ENCODE data around the gene KLF6.

Gene KLF6

DNA sequence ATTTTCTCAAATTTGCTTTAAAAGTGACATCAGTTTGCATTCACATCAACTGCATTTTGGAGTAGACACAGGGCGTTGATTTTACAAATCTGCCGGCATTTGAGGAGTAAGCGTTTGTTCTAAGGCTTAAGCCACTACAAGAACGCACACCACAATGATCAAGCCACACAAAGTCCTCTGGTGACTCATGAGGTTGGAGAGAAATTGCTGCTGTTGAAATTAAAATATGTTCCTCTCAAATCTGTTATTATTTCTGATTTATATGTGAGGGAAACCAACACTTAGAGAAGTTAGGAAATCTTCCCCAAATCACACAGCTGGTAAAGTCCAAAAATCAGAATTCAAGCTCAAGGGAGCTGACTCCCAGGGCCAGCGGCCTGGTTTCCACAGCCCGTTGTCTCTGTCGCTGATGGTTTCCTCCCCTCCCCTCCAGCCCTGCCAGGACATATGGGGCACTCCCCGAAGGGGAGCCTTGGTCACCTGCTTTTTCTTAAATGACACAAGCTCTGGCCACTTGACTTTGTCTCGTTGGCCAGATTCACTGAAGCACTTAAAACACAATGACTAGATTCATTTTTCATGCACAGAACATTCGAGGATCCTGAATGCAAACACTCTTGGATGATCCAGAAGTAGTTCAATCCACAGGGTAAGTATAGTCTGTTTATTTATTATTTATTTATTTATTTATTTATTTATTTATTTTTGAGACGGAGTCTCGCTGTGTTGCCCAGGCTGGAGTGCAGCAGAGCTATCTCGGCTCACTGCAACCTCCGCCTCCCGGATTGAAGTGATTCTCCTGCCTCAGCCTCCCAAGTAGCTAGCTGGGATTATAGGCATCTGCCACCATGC, 29.2 kb upstream of the KLF6 start:
- Histone ChIP-seq H3K4me1 (peaks cover 10% of the 10 kb centered on the region), H3K27me3 (no peaks in the 10 kb centered on the region)
- TF ChIP-seq, protein P1, sequence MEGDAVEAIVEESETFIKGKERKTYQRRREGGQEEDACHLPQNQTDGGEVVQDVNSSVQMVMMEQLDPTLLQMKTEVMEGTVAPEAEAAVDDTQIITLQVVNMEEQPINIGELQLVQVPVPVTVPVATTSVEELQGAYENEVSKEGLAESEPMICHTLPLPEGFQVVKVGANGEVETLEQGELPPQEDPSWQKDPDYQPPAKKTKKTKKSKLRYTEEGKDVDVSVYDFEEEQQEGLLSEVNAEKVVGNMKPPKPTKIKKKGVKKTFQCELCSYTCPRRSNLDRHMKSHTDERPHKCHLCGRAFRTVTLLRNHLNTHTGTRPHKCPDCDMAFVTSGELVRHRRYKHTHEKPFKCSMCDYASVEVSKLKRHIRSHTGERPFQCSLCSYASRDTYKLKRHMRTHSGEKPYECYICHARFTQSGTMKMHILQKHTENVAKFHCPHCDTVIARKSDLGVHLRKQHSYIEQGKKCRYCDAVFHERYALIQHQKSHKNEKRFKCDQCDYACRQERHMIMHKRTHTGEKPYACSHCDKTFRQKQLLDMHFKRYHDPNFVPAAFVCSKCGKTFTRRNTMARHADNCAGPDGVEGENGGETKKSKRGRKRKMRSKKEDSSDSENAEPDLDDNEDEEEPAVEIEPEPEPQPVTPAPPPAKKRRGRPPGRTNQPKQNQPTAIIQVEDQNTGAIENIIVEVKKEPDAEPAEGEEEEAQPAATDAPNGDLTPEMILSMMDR (IDR thresholded peaks at IDR 0.05; ENCODE audit: low read depth, low read length): no peak

DNA sequence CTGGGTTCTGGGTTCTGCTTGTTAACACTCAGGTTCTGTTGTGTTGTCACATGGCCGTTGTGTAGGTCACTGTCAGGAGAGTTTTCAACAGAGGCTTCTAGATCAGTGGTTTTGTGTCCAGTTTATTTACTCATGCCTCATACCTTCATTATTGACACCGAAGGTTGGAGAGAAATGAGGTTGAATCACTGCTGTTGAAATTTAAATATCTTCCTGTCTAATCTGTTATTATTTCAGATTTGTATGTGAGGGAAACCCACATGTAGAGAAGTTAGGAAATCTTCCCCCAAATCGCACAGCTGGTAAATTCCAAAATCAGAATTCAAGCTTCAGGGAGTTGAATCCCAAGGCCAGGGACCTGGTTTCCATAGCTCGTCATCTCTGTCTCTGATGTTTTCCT, 28.3 kb upstream of the KLF6 start:
- no peak for DNase-seq
- TF ChIP-seq, protein P1 (IDR thresholded peaks at IDR 0.05; ENCODE audit: low read depth, low read length): no peak
- Histone ChIP-seq H3K4me1 (peaks cover 10% of the 10 kb centered on the region), H3K4me3 (ENCODE audit: low read depth, low read length) (no peak overlapping the region), H3K27me3 (no peaks in the 10 kb centered on the region), H3K36me3 (no peaks in the 10 kb centered on the region), H3K9me3 (no peaks in the 10 kb centered on the region)

More for the DNA sequence above, 29.2 kb upstream of the KLF6 start:
- Histone ChIP-seq H3K4me3 (ENCODE audit: low read depth, low read length) (no peak overlapping the region), H3K9me3 (no peaks in the 10 kb centered on the region), H3K36me3 (no peaks in the 10 kb centered on the region)
- DNase-seq: no peak

DNA sequence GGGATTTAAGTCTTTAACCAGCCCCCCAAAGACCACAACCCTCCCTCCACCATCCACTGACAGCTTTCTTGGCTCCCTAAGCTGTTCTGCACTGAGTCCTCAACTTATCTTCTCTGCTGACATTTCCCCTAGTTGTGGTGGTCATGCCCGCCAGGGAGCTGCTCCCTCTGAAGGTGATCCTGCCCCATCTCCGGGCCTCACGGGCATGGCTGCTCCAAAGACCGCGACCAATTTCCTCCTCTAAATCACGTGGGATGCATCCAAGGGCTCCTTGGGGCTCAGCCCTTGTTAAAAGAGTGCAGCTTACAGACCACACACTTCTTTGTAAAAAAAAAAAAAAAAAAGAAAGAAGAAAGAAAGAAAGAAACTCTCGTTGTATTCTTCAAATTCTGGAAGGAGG, 27.1 kb upstream of the KLF6 start:
- peaks cover 13% of the 10 kb centered on the region for H3K4me1 ChIP-seq
- no peaks in the 10 kb centered on the region for H3K36me3 ChIP-seq
- H3K27me3 ChIP-seq: no peaks in the 10 kb centered on the region
- TF ChIP-seq, protein P1 (IDR thresholded peaks at IDR 0.05; ENCODE audit: low read depth, low read length): no peak
- H3K9me3 ChIP-seq: no peaks in the 10 kb centered on the region
- no peak for DNase-seq
- H3K4me3 ChIP-seq (ENCODE audit: low read depth, low read length): no peak overlapping the region

DNA sequence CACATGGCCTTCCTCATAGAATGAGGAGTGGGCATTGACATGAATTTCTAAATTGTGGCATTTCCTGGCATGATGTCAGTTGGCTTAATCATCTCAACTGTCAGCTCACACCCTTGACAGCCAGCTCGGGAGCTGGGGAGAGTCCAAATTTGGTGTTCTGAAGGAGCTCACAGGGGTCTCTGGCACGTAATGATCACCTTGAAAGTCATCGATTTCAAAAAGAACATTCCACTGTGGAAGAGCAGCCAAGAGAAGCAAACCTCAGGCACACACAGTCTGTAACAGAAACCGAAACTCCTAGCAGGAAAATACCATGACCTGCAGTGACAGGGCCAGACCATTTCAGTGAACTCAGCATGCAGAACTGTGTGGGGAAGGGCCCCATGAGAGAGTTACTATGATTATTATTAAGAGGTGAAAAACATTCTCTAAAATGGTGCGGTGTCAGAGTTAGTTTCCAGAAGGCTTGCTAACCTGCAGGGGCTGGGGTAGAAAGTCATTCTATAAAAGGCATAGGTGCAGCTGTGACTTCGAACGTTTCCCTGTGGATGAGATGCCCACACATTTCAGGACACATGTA, 26.4 kb upstream of the KLF6 start:
- TF ChIP-seq, protein P1 (IDR thresholded peaks at IDR 0.05; ENCODE audit: low read depth, low read length): no peak
- H3K4me3 ChIP-seq (ENCODE audit: low read depth, low read length): no peak overlapping the region
- no peaks in the 10 kb centered on the region for H3K27me3 ChIP-seq
- no peaks in the 10 kb centered on the region for H3K36me3 ChIP-seq
- DNase-seq: no peak
- H3K9me3 ChIP-seq: no peaks in the 10 kb centered on the region
- H3K4me1 ChIP-seq: peaks cover 21% of the 10 kb centered on the region

DNA sequence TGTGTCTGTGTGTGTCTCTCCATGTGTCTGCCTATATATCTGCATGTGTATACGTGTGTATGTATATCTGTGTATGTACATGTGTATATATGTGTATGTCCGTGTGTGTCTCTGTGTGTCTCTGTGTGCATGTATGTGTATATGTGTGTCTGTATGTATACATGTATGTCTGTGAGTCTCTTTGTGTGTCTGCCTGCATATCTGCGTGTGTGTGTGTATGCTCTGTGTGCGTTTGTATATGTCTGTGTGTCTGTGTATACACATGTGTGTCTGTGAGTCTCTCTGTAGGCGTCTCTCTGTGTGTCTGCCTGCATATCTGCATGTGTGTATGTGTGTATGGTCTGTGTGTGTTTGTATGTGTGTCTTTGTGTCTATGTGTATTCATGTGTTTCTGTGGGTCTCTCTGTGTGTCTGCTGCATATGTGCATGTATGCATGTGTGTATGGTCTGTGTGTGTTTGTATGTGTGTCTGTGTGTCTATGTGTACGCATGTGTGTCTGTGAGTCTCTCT, 23.7 kb upstream of the KLF6 start:
- H3K9me3 ChIP-seq: no peaks in the 10 kb centered on the region
- H3K4me1 ChIP-seq: peaks cover 42% of the 10 kb centered on the region
- no peak overlapping the region for H3K4me3 ChIP-seq (ENCODE audit: low read depth, low read length)
- DNase-seq: no peak
- no peaks in the 10 kb centered on the region for H3K36me3 ChIP-seq
- H3K27me3 ChIP-seq: no peaks in the 10 kb centered on the region
- TF ChIP-seq, protein P1 (IDR thresholded peaks at IDR 0.05; ENCODE audit: low read depth, low read length): no peak

Data from BE2C (cell line).